ENCODE measurements around the gene PMEPA1.

DNA sequence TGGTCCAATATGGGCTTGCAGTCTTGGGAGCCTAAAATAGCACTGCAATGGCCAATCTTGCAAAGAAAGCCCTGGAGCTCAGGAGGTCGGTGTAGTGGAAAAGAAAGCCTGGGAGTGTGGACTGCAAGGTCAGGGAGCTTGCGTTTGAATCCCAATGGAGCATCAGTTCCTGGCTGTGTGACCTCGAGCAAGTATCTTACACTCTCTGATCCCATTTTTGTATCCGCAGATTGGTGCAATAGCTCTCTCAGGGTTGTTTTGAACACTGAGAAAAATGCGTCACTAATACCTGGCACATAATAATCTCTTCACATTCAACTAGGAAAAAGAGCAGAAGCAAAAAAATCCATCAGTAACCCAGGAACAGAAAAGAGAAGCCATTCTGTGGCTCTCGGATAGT is 7.3 kb downstream of the PMEPA1 start:
- no peak for TF ChIP-seq POLR2AphosphoS5 (IDR thresholded peaks at IDR 0.05)
- TF ChIP-seq, protein P1, sequence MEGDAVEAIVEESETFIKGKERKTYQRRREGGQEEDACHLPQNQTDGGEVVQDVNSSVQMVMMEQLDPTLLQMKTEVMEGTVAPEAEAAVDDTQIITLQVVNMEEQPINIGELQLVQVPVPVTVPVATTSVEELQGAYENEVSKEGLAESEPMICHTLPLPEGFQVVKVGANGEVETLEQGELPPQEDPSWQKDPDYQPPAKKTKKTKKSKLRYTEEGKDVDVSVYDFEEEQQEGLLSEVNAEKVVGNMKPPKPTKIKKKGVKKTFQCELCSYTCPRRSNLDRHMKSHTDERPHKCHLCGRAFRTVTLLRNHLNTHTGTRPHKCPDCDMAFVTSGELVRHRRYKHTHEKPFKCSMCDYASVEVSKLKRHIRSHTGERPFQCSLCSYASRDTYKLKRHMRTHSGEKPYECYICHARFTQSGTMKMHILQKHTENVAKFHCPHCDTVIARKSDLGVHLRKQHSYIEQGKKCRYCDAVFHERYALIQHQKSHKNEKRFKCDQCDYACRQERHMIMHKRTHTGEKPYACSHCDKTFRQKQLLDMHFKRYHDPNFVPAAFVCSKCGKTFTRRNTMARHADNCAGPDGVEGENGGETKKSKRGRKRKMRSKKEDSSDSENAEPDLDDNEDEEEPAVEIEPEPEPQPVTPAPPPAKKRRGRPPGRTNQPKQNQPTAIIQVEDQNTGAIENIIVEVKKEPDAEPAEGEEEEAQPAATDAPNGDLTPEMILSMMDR (IDR thresholded peaks at IDR 0.05 in 8 of 11, conservative IDR thresholded peaks at IDR 0.05 in 3 of 11): no peak
